Cardiac fibroblast (primary cell): Measurements from ENCODE around the gene DCC.

Source experiments
- DNase-seq, 2 donors: peaks; one replicate each; pipeline versions ENCODE4 v3.0.0 to v3.0.0-alpha.2; 2010; ENCODE audit warnings: low read depth in 2 of 2
- H3K4me3 ChIP-seq, 2 donors: replicated peaks in 1 of 2; 1 replicate in 1 of 2; 2 replicates in 1 of 2; pipeline ENCODE4 v1.5.1; 2011; ENCODE audit warnings: low read depth in 2 of 2, low read length in 2 of 2, mild to moderate bottlenecking in 2 of 2, moderate library complexity in 1 of 2
- TF ChIP-seq, protein P1 (sequence below): IDR thresholded peaks from one replicate; pipeline ENCODE4 v1.5.1; 2011; ENCODE audit warnings: low read depth, mild to moderate bottlenecking, low read length, inconsistent platforms

DCC gene

DNA sequence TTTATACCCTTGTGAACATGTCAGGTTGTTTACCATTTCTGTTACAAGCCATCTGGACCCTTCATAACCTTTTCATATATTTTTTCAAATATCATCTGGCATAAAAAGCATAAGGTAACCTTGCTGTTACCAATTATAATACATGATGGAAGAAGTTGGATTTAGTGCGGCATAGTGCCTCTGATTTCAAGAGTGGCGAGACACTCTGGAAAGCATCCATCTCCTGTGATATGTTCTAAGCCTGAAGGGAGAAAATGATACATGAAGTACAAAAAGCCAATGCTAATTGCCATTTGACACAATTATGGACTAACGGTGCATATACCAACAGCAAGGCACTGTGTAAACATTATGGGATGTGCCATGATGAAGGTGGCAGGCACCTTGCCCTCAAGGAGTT is 75.1 kb downstream of the DCC start:
- no peak overlapping the region for H3K4me3 ChIP-seq
- TF ChIP-seq, protein P1, sequence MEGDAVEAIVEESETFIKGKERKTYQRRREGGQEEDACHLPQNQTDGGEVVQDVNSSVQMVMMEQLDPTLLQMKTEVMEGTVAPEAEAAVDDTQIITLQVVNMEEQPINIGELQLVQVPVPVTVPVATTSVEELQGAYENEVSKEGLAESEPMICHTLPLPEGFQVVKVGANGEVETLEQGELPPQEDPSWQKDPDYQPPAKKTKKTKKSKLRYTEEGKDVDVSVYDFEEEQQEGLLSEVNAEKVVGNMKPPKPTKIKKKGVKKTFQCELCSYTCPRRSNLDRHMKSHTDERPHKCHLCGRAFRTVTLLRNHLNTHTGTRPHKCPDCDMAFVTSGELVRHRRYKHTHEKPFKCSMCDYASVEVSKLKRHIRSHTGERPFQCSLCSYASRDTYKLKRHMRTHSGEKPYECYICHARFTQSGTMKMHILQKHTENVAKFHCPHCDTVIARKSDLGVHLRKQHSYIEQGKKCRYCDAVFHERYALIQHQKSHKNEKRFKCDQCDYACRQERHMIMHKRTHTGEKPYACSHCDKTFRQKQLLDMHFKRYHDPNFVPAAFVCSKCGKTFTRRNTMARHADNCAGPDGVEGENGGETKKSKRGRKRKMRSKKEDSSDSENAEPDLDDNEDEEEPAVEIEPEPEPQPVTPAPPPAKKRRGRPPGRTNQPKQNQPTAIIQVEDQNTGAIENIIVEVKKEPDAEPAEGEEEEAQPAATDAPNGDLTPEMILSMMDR: no peak
- DNase-seq: no peak

DNA sequence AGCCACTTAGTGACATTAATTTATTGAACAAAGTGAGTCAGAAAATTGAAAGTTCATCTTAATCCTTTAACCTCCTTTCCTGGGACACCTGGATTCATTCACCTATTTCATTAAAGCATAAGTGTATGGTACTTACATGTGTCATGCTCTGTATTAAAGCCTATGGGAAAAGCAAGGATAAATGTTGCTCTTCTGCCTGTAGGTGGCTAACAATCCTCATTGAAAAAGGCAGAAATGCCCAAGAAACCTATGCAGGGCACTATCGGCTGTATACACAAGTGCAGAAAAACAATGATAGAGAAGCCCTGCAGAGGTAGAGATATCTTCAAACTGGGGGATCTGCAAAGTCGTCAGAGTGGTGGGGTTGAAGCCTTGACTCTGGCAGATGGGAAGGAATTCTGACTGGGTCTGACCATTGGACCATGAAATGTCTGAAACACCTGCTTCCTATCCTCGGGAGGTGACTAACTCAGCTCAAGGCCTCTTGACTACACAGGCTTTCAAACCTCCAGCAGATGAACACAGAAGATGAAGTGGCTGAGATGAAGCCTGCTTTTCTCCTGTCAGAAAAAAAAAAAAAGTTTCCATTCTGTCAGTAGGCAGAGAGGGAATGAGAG is 83.1 kb downstream of the DCC start:
- H3K4me3 ChIP-seq: no peak overlapping the region
- DNase-seq: no peak
- TF ChIP-seq, protein P1: no peak

DNA sequence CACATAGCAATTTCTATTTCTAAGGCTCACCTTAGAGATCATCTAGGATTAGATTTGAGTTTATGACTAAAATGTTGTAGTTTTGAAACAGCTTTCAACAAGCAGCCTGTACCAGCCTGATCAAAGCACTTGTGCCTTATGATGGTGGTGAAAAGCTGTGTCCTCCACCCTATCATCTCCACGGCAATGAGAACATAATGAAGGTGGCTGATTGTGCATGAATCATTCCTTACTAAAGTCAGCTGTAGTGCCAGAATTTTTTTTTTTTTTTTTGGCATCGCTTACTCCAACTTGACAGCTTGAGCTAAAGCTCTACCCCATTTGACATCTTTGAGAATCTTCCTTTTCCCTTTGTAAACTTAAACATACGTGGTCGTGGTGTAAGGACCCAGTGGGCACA is 86.0 kb downstream of the DCC start:
- TF ChIP-seq, protein P1: no peak
- H3K4me3 ChIP-seq: no peak overlapping the region
- DNase-seq: no peak

DNA sequence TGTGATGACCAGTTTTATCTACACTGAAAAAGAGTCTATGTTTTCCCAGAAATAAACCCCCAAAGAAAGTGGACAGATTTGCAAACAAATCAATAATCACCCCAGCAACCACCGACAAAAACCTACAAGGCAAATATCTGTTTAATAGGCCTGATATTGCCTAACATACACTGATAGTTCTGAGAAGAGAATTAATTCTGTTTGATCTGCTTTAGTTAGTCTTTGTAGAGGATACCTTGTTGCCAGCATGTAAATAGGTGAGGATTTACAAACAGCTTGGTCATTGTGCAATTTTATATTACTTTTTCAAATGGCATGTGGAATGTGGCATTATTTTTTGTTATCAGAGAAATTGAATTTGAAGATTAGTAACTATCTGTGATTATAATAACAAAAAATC is 86.5 kb downstream of the DCC start:
- no peak for DNase-seq
- TF ChIP-seq, protein P1: no peak

DNA sequence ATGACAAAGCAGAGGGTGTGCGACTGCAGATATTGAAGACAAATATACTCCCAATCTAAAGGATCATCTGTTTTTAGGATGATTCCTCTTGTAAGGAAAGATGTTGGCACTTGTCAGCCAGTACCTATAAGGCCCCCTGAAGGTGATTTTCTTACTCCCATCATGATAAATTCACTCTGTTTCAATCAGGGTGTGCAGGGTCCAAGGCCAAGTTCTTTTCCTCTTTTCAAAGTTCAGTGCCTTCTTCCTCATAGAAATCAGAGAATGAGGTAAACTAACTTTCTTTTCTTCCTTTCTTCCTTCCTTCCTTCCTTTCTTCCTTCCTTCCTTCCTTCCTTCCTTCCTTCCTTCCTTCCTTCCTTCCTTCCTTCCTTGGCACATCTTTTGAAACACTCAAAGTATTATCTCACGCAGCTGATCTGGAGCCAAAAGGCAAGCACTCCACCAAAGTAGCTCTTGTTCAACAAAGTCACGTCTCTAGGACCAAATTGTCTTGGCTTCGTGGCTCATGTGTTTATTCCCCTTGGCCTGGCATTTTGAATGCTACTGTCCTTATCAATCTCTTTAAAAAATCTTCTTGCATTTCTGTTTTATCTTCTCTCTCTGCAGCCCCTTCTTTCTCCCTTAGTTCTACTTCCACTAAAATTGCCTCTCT is 87.7 kb downstream of the DCC start:
- no peak for DNase-seq
- TF ChIP-seq, protein P1: no peak
- H3K4me3 ChIP-seq: no peak overlapping the region

More for the DNA sequence above, 86.5 kb downstream of the DCC start:
- no peak overlapping the region for H3K4me3 ChIP-seq

DNA sequence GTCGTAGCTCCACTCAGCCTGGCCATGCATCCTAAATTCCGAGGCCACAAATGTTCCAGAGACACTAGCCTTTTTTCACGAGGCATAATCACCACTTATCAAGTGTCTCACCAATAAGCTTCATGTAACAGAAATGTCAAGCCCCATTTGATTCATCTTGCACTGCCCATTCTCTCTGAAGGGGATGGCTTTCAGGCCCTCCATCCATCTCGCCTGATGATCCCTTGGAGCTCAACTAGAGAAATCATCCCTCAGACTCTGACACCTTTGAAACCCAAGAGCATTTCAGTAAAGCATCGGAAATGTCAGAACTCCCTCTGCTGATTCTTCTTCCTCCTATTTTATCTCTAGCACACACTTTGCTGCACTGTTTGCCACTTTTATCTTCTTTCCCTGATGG is 91.7 kb downstream of the DCC start:
- no peak overlapping the region for H3K4me3 ChIP-seq
- no peak for DNase-seq
- TF ChIP-seq, protein P1: no peak
